Stimulated activated CD8-positive, alpha-beta memory T cell treated with anti-CD3 and anti-CD28 coated beads, Interleukin-15, amount 100 ng/mL, for 48 hours (primary cell): ENCODE measurements around the gene XRCC5.

Source experiments
- DNase-seq, 2 donors: peaks; one replicate each; pipeline ENCODE4 v3.0.0-alpha.2; 2020; ENCODE audit warnings: low read depth in 2 of 2

The XRCC5 gene

DNA sequence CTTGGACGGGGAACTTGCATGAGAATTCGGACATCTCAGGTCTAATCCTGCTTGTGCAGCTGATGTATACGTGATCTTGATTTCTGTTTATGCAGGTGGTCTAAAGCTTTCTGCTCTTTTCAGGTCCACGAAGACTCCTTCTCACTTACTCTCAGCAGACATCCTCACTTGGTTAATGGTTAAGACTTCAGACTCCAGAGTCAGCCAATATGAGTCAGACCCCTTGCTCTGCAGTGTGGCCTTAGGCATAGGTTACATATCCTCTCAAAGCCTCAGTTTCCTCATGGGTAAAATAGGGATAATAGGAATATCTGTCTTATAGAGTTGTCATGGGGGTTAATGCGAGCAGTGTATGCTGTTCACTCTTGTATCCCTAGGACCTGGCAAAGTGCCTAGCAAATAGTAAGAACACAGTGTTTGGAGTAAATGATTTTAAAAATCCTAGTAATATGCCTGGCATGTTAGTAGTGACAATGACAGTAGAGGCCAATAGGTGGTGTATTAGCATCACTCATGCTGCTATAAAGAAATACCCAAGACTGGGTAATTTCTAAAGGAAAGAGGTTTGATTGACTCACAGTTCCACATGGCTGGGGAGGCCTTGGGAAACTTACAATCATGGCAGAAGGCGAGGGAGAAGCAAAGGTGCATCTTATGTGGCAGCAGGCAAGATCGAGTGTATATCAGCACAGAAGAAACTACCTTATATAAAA is 42.3 kb downstream of the XRCC5 start:
- no peak for DNase-seq

DNA sequence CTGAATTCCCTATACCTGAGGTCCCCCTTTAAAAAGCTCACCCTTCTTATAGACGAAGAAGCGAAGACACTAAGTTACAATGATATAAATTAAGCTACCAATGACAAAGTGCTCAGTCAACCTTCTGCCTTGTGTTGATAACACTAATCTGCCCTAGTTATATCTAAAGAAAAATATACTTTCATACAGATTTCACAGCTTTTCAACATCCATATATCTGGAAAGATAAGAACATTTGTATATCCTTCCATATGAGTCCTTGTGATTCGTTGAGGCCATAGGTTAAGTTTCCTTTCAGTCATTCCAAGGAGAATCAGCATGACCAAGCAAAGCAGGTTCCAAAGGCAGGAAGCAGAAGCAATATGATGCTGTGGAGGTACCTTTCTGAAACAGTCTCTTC is 46.8 kb downstream of the XRCC5 start:
- no peak for DNase-seq

DNA sequence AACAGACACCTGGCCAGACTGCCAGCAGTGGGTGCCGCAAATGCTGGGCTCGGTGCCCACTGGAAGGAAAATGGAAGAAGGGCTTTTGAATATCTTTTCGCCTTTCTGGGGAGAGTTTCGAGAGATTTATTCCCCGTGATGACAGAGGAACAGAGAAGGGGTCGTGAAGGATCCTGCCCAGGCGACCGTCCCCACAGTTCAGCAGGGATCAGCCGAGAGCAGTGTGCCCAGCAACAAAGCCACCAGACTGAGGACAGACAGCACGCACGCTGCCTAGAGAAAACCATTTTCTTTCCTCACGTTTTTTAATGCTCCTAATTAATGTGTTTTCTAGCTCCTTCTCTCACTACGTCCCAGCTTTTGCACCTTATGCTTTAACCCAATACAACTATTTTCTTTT is 47.7 kb downstream of the XRCC5 start:
- no peak for DNase-seq

DNA sequence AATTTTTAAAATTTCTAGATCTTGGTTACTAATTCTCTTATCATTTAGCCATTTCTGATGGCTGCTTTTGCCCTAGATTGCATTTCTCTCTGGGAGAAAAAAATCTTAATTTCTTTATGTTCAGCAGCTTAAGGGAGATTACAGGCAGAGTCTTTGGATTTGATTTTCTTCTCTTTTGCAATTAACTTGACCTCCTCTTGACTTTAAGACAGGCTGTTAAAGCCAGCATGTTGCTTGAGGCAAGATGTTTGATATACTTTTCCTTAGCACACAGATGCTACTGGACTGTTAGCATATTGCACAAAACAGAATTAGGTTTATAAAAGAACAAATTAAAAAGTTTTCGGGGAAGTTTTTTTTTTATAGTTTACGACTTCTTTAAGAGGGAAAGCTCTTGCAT is 50.0 kb downstream of the XRCC5 start:
- DNase-seq: no peak

DNA sequence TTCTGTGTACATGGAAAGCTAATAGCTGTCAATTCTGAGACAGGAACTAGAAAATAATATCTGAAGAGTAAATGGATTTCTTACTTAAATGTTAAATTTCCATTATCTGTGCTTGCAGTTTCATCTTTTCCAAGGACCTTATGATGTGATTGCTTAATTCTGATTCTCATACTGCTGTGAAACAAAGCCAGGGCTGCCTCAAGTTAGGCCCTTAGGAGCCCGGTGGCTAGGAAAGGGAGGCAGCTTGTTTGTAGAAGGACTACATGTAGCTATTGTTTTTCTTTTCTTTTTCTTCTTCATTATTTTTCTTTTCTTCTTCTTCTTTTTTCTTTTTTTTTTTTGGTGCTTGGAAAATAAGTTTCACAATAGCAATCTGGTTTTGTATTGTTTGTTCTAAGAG is 50.5 kb downstream of the XRCC5 start:
- DNase-seq: no peak

DNA sequence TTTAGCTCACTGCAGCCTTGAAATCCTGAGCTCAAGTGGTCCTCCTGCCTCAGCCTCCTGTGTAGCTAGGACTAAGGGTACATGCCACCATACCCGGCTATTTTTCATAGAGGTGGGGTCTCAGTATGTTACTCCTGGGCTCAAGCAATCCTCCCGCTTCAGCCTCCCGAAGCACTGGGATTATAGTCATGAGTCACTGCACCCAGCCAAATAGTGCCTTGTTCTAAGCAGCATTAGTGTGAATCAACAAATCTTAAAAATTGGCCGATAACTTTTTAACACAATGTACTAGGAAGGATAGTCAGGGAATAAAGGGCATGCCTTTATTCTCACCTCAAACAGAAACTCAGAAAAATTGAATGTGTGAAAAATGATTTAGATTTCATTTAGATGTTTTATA is 51.6 kb downstream of the XRCC5 start:
- no peak for DNase-seq

DNA sequence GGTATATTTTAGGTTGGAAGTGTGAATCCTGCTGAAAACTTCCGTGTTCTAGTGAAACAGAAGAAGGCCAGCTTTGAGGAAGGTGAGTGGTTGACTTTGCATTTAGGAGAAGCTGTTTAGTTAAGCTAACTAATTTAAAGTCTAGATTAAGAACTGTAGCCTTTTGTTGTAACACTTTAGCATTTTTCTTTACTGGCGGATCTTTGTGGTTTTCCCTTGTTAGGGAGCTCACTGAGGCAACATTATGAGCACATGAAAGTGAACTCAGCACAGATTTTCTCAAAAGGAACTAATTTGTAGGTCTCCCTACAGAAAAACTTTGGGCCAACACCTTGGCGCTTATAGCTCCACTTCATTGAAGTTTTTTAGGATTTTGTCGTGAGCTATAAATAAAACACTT is 52.8 kb downstream of the XRCC5 start:
- no peak for DNase-seq

DNA sequence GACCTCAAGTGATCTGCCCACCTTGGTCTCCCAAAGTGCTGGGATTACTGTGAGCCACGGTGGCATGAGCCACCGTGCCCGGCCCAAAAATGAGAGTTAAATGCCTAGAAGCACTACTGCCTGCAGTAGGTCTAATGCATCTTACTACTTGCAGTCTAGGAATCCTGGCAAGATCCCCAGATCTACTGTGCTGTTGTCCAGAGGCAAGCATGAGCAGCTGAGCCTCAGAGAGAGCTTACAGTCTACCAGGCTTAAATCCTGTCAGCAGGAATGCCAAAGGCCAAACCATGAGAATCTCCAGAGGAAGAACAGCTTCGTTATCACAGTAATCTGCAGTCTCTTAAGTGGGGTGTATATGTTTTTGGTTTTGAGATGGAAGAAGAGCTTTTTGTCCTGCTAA is 54.4 kb downstream of the XRCC5 start:
- no peak for DNase-seq

DNA sequence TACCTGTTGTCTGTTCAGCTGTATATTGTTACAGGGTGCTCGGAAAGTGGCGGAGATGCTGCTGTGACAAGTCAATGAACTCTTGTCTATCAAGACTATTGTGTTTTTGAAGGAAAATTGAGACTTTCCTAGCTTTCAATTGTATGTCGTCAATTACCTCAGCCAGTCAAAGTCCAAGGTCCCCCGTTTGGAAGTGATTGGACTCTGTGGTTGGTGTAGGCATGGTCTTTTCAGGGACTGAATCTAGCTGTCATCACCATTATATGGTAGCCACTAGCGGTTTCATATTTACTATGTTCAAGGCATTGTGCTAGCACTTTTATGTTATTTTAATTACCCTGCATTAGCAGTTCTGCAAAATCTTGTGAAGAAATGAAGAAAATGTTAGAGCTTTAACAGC is 54.9 kb downstream of the XRCC5 start:
- no peak for DNase-seq

DNA sequence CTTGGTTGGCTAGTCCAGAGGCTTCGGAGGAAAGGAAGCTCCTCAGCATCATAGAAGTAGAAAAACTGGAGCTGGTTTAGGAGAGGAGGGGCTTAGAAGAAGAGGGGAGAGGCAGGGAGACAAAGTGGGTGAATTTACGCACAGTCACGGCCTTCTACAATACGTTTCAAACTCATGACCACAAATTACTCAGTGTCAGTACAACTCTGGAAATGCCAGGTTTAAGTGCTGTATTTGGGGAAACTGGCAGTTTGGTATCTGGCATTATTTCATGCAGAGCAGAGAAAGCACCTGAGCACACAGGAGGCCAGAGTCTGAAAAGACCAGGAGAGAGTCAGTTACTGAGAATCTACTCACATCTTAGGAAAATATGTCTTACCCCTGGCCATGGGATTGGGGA is 55.4 kb downstream of the XRCC5 start:
- no peak for DNase-seq

DNA sequence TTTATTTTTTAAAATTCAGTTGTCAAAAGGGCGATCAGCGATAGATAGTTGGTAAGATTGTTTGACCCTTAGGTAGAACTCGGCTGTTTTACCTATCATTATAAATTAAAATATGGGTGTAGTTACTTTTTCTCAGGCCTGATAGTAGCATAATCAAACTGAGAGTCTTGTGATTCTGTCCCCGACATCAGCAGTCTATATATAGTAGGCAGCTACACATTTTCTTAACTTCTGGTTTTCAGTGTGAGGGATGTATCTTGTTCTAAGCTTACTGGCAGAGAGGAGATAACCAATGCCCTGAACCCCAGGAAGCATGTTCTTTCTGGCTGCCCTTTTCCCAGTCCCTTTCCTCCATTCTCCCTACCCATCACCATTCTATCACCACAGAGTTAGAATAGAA is 56.6 kb downstream of the XRCC5 start:
- DNase-seq: no peak

DNA sequence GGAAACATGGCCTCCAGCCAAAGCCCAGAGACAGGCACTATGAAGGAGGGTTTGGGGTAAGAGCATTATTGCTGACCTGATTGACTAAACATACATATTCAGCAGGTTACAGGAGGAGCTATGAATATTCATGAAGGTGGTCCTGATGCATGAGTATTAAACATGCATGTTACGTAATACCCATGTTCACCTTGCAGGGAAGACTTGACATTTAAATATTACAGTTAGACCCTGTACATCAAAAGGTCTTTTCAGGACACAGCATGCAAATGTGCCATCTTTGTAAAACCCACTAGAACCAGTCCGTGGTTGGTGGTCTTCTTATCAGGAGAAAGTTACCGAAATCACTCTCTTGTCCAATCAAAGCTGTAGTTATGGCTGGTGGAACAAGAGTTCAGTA is 59.9 kb downstream of the XRCC5 start:
- no peak for DNase-seq

DNA sequence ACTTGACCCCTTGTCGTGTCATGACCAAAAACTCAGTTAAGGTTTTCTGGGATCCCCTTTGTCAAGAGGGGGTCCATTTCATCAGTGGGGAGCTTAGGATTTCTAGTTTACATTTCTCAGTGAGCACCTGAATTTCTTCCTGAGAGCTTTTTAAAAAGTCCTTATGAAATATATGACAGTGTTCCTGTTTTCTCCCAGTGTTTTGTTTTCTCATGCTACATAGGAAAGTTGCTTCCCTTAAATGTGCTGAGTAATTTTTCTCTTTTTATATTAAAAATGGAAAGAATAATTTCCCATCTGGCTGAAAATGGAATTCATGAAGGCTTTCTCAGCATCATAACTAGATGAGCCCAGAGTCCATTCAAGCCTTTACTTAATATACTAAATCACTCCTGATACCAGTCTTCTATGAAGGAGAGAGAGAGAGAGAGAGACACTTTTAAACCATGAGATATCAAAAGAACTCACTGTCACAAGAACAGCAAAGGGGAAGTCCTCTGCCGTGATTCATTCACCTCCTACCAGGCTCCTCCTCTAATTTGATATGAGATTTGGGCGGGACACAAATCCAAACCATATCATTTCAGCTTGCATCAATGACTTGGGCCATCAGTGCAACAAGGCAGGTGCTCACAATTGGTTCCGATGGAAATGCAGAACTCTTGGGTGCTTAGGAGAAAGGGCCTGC is 61.1 kb downstream of the XRCC5 start:
- DNase-seq: no peak

DNA sequence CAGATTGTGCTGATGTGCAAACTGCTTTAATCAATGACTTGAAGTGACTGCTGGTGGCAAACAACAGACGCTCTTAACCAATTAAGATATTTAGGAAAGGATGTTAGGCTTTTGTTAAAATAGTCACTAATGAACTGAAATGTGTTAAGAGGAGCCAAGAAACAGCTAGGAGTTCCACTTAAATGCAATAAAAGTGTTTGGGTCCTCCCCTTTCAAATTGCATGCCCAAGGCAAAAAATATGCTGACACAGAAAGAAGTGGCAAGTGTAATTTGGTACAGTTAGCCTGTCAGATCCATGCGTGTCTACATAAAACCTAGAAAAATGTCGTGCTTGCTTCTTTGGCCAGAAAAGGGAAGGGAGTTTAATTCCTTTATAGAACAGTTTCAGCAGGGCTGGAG is 61.9 kb downstream of the XRCC5 start:
- no peak for DNase-seq

DNA sequence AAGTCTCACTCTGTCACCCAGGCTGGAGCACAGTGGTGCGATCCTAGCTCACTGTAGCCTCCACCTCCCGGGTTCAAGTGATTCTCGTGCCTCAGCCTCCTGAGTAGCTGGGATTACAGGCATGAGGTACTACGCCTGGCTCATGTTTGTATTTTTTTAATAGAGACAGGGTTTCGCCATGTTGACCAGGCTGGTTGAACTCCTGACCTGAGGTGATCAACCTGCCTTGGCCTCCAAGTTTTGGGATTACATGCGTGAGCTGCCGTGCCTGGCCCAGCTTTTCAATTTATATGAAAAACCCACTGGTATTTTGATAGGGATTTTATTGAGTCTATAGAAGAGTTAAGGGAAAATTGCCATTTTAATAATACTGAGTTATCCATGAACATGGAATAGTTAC is 63.3 kb downstream of the XRCC5 start:
- no peak for DNase-seq

DNA sequence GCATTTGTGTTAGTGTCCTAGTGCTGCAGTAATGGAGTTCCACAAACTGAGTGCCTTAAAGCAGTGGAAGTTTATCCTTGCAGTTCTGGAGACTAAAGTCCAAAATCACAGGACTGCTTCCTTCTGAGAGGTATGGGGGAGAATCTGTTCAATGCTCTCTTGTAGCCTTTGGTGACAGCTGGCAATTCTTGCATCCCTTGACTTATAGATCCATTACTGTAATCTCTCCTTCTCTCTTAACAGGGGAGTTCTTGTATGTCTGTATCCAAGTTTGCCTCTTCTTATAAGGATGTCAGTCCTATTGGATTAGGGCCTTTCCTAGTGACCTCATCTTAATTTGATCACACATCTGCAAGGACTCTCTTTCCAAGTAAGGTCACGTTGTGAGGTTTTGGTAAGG is 69.9 kb downstream of the XRCC5 start:
- no peak for DNase-seq

DNA sequence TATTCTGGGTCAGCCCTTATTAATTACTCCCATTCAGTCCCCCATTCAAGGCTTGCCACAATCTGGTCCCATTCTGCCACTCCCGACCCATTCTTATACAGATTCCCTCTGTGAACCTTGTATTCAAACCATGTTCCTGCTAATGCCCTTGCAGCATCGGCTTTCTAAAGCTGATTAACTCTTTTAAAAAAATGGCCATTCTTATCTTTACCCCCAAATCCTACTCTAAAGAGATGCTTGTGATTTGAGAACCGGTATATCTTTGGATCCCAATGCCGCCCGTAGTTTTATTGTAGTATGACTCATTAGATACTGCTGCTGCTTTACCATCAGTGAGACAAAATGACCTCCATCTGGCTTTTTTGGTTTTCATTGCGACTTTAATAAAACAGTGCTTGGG is 72.2 kb downstream of the XRCC5 start:
- no peak for DNase-seq

DNA sequence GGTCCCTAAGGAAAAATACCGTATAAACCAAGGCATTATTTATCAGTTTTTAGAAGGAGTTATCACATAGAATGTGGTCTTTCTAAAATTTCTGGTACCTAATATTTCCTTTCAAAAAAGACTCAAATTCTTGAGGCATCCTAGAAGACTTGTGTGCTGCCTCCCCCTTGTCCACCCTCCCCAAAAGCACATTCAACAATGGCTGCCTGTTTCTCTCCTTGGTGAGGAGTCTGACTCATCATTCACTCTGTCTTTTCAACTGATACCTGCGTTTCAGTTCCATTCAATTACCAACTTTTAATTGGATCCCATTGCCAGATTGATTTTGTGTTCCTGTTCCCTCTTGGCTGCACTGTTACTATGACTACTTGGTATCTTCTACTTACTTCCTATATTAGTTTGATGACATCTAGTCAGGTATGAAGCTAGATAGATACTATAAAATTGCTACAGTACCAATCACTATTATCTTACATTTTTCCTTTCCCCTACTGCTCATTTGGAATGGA is 72.9 kb downstream of the XRCC5 start:
- no peak for DNase-seq

DNA sequence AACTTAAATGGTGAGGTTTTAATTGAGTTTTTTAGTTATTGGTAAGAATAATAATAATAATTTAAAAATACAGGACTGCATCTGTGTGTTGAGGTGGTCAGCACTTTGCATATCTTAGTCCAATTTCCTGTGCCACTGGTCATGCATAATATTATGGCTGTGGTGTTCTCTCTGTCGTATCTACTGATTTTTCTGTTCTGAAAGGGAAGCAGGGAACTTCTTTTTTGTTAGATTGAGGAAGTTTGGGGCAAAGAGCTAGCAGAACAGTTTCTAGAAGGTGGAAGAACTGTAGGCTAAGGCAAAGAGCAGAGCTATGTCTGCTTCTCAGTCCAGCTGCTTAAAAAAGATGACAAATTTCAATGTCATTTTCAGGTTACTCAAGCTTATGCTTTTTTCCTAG is 74.3 kb downstream of the XRCC5 start:
- DNase-seq: no peak

DNA sequence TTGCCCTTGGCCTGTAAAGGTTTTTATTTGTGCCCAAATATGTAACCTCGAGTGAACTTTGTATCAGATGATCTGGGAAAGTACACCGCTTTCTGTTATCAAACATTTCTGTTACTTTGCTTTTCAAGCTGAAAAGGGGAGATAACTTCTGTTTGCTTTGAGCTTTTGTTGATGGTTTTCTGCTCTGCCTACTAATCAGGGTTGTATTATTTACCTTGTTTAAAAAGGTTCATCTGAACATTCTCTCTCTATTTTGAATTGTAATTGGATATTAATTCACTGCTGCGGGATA is 79.4 kb downstream of the XRCC5 start:
- DNase-seq: no peak

DNA sequence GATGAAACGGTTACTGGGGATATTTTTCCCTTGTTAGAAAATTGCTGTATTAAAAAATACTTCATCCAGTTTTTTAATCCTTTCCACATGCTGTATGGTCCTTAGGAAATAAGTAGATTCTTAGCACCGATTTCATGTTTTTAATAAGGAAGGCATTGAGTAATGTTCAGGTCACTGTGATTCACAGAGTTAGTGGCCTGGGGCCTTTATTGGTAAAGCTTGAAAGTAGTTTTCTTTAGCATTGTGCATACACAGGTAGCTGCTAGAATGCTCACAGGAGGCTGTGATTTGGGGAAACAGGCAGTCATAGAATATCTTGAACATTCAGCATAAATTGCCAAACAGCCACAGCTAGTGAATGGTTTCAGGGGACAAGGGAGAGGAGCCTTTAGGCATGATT is 79.8 kb downstream of the XRCC5 start:
- no peak for DNase-seq

DNA sequence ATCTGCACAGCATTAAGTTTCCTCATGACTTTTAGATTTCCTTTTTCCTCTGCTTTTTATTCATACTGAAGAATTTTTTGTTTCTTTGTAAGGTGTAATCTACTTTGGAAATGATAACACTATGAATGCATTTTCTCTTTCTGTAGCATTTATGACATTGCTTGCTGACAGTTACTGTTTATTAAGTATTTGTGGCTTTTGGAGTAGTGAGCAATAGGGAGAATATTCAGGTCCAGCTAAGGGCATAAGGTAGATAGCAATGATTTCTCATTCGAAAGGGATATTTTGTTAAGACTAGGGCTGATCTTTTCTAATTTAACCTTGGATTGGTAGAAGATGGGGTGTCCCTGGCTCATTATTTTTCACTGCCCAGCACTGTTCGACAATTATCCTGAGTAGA is 80.3 kb downstream of the XRCC5 start:
- DNase-seq: no peak

DNA sequence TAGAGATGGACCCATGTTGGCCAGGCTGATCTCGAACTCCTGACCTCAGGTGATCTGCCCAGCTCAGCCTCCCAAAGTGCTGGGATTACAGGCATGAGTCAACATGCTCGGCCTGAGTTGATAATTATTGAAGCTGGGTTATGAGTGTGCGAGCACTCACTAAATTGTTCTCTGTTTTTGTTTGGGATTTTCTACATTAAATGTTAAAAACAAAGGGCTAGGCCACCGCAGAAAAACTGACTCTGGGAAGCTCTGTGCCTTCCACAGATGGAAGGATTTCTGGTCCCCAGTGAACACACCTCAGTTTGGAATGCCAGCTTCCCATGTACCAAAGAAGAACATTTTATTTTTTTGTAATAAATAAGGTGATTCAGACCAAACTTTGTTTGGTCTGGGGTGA is 83.0 kb downstream of the XRCC5 start:
- no peak for DNase-seq

DNA sequence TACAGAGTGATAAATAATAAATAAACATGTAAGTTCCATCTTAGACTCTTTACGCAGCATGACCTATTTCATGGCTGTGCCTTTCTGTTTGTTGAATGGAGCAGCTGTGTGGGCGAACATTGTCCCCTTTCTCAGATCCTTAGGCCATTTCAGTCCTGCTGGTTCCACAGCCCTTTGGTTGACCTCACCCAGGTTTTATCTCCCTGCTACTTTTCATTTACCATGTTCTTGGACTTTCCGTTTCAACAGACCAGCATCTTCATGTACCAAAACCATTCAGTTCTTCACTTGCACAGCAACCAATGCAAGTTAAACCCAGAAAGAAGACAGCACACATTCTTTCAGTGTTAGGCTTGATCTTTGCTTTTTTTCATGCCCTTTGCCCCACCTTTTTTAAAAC is 83.8 kb downstream of the XRCC5 start:
- DNase-seq: no peak
